Esophagus muscularis mucosa (tissue), 3 donors: ENCODE data around the gene GATC.

Experiments
- POLR2A ChIP-seq: fragments of 450-650 bp; IDR thresholded peaks from one replicate; pipeline ENCODE4 v1.6.1; 2017; ENCODE audit warnings: antibody characterized with exemption, moderate library complexity, mild to moderate bottlenecking, low read depth
- POLR2AphosphoS5 ChIP-seq, 2 donors: sonication (generic); formaldehyde crosslinking; IDR thresholded peaks; one replicate each; pipeline ENCODE4 v1.6.1; 2017; ENCODE audit warnings: antibody characterized with exemption in 2 of 2
- TF ChIP-seq, protein P1 (sequence below), 3 experiments: fragments of 200-600 bp in 2 of 3; fragments of 450-650 bp in 1 of 3; sonication (generic) in 2 of 3; IDR thresholded peaks; one replicate each; pipeline ENCODE4 v1.5.1; 2017 to 2019; ENCODE audit warnings: antibody characterized with exemption in 3 of 3, mild to moderate bottlenecking in 2 of 3, moderate library complexity in 1 of 3

DNA sequence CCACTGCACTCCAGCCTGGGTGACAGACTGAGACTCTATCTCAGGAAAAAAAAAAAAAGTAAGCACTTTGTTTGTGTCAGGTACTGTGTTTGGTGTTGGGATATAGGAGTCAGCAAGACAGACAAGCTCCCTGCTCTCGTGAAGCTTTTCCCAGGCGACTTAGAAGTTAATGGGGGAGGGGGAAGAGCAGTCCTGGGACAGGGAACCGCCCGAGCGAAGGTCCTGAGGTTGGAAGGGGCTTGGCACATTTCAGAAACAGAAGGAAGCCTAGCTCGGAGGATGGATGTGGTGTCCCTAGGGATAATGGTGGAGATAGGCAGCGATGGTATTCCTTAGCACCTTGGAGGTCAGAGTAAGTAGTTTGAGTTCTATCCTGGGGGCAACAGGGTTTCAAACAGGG, 16.9 kb upstream of the GATC start:
- no peak for TF ChIP-seq POLR2A
- TF ChIP-seq, protein P1, sequence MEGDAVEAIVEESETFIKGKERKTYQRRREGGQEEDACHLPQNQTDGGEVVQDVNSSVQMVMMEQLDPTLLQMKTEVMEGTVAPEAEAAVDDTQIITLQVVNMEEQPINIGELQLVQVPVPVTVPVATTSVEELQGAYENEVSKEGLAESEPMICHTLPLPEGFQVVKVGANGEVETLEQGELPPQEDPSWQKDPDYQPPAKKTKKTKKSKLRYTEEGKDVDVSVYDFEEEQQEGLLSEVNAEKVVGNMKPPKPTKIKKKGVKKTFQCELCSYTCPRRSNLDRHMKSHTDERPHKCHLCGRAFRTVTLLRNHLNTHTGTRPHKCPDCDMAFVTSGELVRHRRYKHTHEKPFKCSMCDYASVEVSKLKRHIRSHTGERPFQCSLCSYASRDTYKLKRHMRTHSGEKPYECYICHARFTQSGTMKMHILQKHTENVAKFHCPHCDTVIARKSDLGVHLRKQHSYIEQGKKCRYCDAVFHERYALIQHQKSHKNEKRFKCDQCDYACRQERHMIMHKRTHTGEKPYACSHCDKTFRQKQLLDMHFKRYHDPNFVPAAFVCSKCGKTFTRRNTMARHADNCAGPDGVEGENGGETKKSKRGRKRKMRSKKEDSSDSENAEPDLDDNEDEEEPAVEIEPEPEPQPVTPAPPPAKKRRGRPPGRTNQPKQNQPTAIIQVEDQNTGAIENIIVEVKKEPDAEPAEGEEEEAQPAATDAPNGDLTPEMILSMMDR (IDR thresholded peaks at IDR 0.05), result no peak
- no peak for TF ChIP-seq POLR2AphosphoS5 (IDR thresholded peaks at IDR 0.05)
